ENCODE results near the gene TGFB2. TPM values are rescaled to one million over a fixed set of nuclear protein-coding genes. Genes with fewer than 3 reads are reported as not detected.
"Not testable (repeated sequence)": the region's sequence is repeated elsewhere in the genome, so short reads cannot be mapped to it uniquely, and the experiment has no call there.

Gene TGFB2
- total RNA-seq, 2 experiments from 2014 or later: 0.03 to 0.11 TPM

- Histone ChIP-seq H4K20me1 (ENCODE audit: insufficient read depth, low read length) (no peaks in the 10 kb centered on the region), H3K27ac (ENCODE audit: low read depth, low read length, poor library complexity, severe bottlenecking) (no peak overlapping the region), H3K79me2 (ENCODE audit: insufficient read depth, low read depth, low read length) (no peaks in the 10 kb centered on the region), H3K9me2 (ENCODE audit: insufficient read depth, low read length) (no peaks in the 10 kb centered on the region), H3K4me3 (ENCODE audit: low read depth, low read length, poor library complexity, severe bottlenecking) (no peak overlapping the region), H3K36me3 (ENCODE audit: insufficient read depth, low read length) (peaks cover 53% of the 10 kb centered on the region), H2AFZ (ENCODE audit: low read length) (no peak overlapping the region), H3K9me3 (ENCODE audit: low read length) (no peaks in the 10 kb centered on the region), H3K4me2 (ENCODE audit: low read length) (no peak overlapping the region), H3K4me1 (ENCODE audit: insufficient read depth, low read length, poor library complexity, severe bottlenecking) (no peaks in the 10 kb centered on the region)
- no peak for DNase-seq (ENCODE audit: low spot score)
- ChIA-PET CTCF (ENCODE audit: unreplicated experiment) (no interaction called here), POLR2A (no interaction called here)
- TF ChIP-seq CTCF (conservative IDR thresholded peaks at IDR 0.05; ENCODE audit: low read length) (no peak), EZH2phosphoT487 (IDR thresholded peaks at IDR 0.05; ENCODE audit: borderline replicate concordance, low read depth, low read length) (no peak)
- intact Hi-C loops (cut with micrococcal nuclease; ENCODE audit: unreplicated experiment): loop anchor here (1.0 kb wide), 1 partner anchor 15 kb away; no protein-coding TSS in a partner anchor
- BruUV-seq (replicated peaks): no TSS peak
Measured at GRCh38 chr1:218317061-218317460, 28.1 kb upstream of the TGFB2 start.

GRCh38 chr1:218320182-218320581 lies 25.0 kb upstream of the TGFB2 start:
- H3K9me2 ChIP-seq (ENCODE audit: insufficient read depth, low read length); H3K79me2 ChIP-seq (ENCODE audit: insufficient read depth, low read depth, low read length); DNase-seq (ENCODE audit: low spot score); H3K4me2 ChIP-seq (ENCODE audit: low read length); intact Hi-C loops (cut with micrococcal nuclease; ENCODE audit: unreplicated experiment); H2AFZ ChIP-seq (ENCODE audit: low read length); H3K9me3 ChIP-seq (ENCODE audit: low read length); H3K27ac ChIP-seq (ENCODE audit: low read depth, low read length, poor library complexity, severe bottlenecking); H3K4me3 ChIP-seq (ENCODE audit: low read depth, low read length, poor library complexity, severe bottlenecking); BruUV-seq (replicated peaks); H3K4me1 ChIP-seq (ENCODE audit: insufficient read depth, low read length, poor library complexity, severe bottlenecking); CTCF ChIA-PET (ENCODE audit: unreplicated experiment); H4K20me1 ChIP-seq (ENCODE audit: insufficient read depth, low read length): not testable (repeated sequence)
- POLR2A ChIA-PET: interaction anchor here (0.7 kb wide), 1 partner anchor 24 kb away, joined by 3 read pairs; no protein-coding TSS in a partner anchor
- H3K36me3 ChIP-seq (ENCODE audit: insufficient read depth, low read length): peaks cover 59% of the 10 kb centered on the region

GRCh38 chr1:218322762-218323161 lies 22.4 kb upstream of the TGFB2 start:
- POLR2A ChIA-PET: interaction anchor here (0.7 kb wide), 1 partner anchor 8 kb away, joined by 3 read pairs; no protein-coding TSS in a partner anchor
- TF ChIP-seq EZH2phosphoT487 (IDR thresholded peaks at IDR 0.05; ENCODE audit: borderline replicate concordance, low read depth, low read length) (no peak), CTCF (conservative IDR thresholded peaks at IDR 0.05; ENCODE audit: low read length) (no peak)
- no peaks in the 10 kb centered on the region for H3K9me2 ChIP-seq (ENCODE audit: insufficient read depth, low read length)
- no peak overlapping the region for H3K4me2 ChIP-seq (ENCODE audit: low read length)
- H4K20me1 ChIP-seq (ENCODE audit: insufficient read depth, low read length): no peaks in the 10 kb centered on the region
- peaks cover 59% of the 10 kb centered on the region for H3K36me3 ChIP-seq (ENCODE audit: insufficient read depth, low read length)
- CTCF ChIA-PET (ENCODE audit: unreplicated experiment): no interaction called here
- no peaks in the 10 kb centered on the region for H3K79me2 ChIP-seq (ENCODE audit: insufficient read depth, low read depth, low read length)
- H3K9me3 ChIP-seq (ENCODE audit: low read length): no peaks in the 10 kb centered on the region
- H3K4me3 ChIP-seq (ENCODE audit: low read depth, low read length, poor library complexity, severe bottlenecking): no peak overlapping the region
- no peak overlapping the region for H2AFZ ChIP-seq (ENCODE audit: low read length)
- H3K4me1 ChIP-seq (ENCODE audit: insufficient read depth, low read length, poor library complexity, severe bottlenecking): no peaks in the 10 kb centered on the region
- H3K27ac ChIP-seq (ENCODE audit: low read depth, low read length, poor library complexity, severe bottlenecking): no peak overlapping the region
- BruUV-seq (replicated peaks): no TSS peak
- intact Hi-C loops (cut with micrococcal nuclease; ENCODE audit: unreplicated experiment): no loop called here
- no peak for DNase-seq (ENCODE audit: low spot score)
